Karpas-422 (cell line): ENCODE results near the gene CALCB. TPM values are rescaled to one million over a fixed set of nuclear protein-coding genes. Genes with fewer than 3 reads are reported as not detected.
A peak's percentile ranks its signal among the peaks of the same experiment; 100 is the strongest.
"Not testable (repeated sequence)": the region's sequence is repeated elsewhere in the genome, so short reads cannot be mapped to it uniquely, and the experiment has no call there.

Experiments
- DNase-seq: peaks from one replicate; pipeline ENCODE4 v3.0.0-alpha.2; 2015
- H2AFZ ChIP-seq: fragments of 200-600 bp; sonication (generic); 2 replicates; pipeline ENCODE4 v1.6.1; 2014; ENCODE audit warnings: antibody characterized with exemption, low read length, mixed read lengths
- H3K27ac ChIP-seq: fragments of 200-600 bp; sonication (generic); 2 replicates; pipeline ENCODE4 v1.5.1; 2014; ENCODE audit warnings: mild to moderate bottlenecking, low read length, moderate library complexity
- H3K27me3 ChIP-seq: fragments of 200-600 bp; sonication (generic); 2 replicates; pipeline ENCODE4 v1.6.1; 2014; ENCODE audit warnings: low read length, mixed read lengths
- H3K36me3 ChIP-seq: fragments of 200-600 bp; sonication (generic); 2 replicates; pipeline ENCODE4 v1.6.1; 2014; ENCODE audit warnings: low read length, mixed read lengths; ENCODE audit not compliant: insufficient read depth
- H3K4me1 ChIP-seq: fragments of 200-600 bp; sonication (generic); 2 replicates; pipeline ENCODE4 v1.6.1; 2014; ENCODE audit warnings: mild to moderate bottlenecking, low read length, mixed read lengths
- H3K4me2 ChIP-seq: fragments of 200-600 bp; sonication (generic); 2 replicates; pipeline ENCODE4 v1.6.1; 2014; ENCODE audit warnings: low read length, low read depth, mild to moderate bottlenecking; ENCODE audit not compliant: poor library complexity, severe bottlenecking
- H3K4me3 ChIP-seq: fragments of 200-600 bp; sonication (generic); 2 replicates; pipeline ENCODE4 v1.5.1; 2014; ENCODE audit warnings: mild to moderate bottlenecking, antibody characterized with exemption, low read length, mixed read lengths
- H3K79me2 ChIP-seq: fragments of 200-600 bp; sonication (generic); 2 replicates; pipeline ENCODE4 v1.6.1; 2014; ENCODE audit warnings: mild to moderate bottlenecking, low read length, mixed read lengths
- H3K9ac ChIP-seq: fragments of 200-600 bp; sonication (generic); 2 replicates; pipeline ENCODE4 v1.6.0; 2014; ENCODE audit warnings: low read length
- H3K9me2 ChIP-seq: fragments of 200-600 bp; sonication (generic), shearing (Covaris generic); replicated peaks from 2 replicates; pipeline ENCODE4 v1.6.0; 2014; ENCODE audit warnings: mild to moderate bottlenecking, low read length, moderate library complexity; ENCODE audit not compliant: insufficient read depth
- H3K9me3 ChIP-seq: fragments of 300-700, 200-600 bp; sonication (generic); 2 replicates; pipeline ENCODE4 v1.6.1; 2014; ENCODE audit warnings: low read length, mixed read lengths
- H4K20me1 ChIP-seq: fragments of 200-600 bp; sonication (generic); 2 replicates; pipeline ENCODE4 v1.6.1; 2014; ENCODE audit warnings: mild to moderate bottlenecking, antibody characterized with exemption, low read length, low read depth; ENCODE audit not compliant: insufficient read depth
- total RNA-seq: library from RNA; depleted of rRNA; stranded (reverse); fragments of >200 nt; shearing (Covaris generic); gene quantifications from 2 replicates; pipeline ENCODE4 v1.2.3, GENCODE V29; 2014; ENCODE audit warnings: low replicate concordance

The CALCB gene
- total RNA-seq, 1 experiment from 2014 or later, result 0.30 TPM

DNA sequence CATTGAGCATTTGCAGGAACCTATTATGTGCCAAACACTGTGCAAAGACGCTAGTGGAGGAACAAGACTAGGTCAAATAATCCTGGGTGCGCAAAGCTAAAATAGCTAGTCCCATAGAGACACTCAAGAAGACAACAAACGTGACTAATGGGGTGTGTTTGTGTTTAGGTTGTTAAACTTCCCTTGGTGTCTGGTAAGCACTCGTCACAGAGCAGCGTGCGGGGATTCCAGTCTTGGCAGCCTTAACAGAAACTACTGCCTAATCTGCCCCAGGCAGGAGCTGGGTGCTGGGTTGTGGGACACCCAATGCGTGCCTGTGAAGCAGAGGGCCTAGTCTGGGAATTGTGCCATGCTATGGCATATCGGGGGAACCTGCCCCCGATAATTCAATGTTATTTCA lies 10.8 kb upstream of the CALCB start:
- Histone ChIP-seq H3K4me2 (no peak overlapping the region), H3K27me3 (no peaks in the 10 kb centered on the region), H4K20me1 (no peaks in the 10 kb centered on the region), H3K9me2 (no peaks in the 10 kb centered on the region), H3K4me3 (no peak overlapping the region), H3K36me3 (no peaks in the 10 kb centered on the region), H3K9ac (no peak overlapping the region), H3K79me2 (no peaks in the 10 kb centered on the region), H3K27ac (no peak overlapping the region), H3K9me3 (no peaks in the 10 kb centered on the region), H3K4me1 (no peaks in the 10 kb centered on the region), H2AFZ (no peak overlapping the region)
- DNase-seq, result no peak

DNA sequence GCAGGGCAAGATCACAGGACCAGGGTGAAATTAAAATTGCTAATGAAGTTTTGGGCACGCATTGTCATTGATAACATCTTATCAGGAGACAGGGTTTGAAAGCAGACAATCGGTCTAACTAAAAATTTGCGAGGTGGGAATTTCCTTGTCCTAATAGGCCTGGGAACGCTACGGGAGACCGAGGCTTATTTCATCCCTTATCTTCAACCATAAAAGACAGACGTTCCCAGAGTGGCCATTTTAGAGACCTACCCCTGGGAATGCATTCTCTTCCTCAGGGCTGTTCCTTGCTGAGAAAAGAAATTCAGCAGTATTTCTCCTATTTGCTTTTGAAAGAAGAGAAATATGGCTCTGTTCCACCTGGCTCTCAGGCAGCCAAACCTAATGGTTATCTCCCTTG lies 3.6 kb upstream of the CALCB start:
- DNase-seq, H2AFZ ChIP-seq, H3K4me2 ChIP-seq, H3K27me3 ChIP-seq, H3K36me3 ChIP-seq, H3K9me2 ChIP-seq, H3K4me1 ChIP-seq, H4K20me1 ChIP-seq, H3K9me3 ChIP-seq, H3K9ac ChIP-seq, H3K4me3 ChIP-seq, H3K79me2 ChIP-seq, H3K27ac ChIP-seq: not testable (repeated sequence)

DNA sequence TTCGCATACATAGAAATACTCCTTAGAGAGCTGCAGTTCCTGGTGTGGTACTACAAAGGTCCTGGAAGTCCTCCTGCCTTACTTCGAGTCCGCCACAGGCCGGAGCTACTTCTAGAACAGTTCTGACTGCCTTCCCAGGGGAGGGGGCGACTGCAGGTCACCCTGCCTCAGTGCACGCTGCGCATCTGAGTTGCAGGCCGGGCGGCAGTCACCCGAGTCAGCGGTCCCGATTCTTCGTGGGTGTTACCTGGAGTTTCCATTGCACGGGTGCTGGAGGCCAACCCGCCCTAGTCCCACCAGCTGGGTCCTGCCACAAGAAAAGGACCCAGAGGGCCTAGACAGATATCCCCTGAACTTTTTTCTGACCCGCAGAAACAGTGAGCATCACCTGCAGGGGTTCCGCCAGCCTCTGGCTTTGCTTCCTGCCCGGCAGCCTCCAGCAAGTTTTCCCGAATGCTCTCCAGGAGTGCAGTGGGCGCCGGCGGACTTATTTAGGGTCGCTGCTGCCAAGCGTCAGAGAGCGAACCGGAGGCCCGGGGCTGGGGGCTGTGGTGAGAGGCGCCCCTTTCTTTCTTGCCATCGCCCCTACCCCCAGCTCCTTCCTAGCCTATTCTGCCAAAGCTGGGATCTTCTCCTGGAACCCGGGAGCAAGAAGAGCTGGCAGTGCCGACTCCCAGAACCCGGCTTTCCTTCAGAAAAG lies 1.7 kb upstream of the CALCB start:
- no peaks in the 10 kb centered on the region for H3K36me3 ChIP-seq
- no peak for DNase-seq
- no peaks in the 10 kb centered on the region for H3K27me3 ChIP-seq

DNA sequence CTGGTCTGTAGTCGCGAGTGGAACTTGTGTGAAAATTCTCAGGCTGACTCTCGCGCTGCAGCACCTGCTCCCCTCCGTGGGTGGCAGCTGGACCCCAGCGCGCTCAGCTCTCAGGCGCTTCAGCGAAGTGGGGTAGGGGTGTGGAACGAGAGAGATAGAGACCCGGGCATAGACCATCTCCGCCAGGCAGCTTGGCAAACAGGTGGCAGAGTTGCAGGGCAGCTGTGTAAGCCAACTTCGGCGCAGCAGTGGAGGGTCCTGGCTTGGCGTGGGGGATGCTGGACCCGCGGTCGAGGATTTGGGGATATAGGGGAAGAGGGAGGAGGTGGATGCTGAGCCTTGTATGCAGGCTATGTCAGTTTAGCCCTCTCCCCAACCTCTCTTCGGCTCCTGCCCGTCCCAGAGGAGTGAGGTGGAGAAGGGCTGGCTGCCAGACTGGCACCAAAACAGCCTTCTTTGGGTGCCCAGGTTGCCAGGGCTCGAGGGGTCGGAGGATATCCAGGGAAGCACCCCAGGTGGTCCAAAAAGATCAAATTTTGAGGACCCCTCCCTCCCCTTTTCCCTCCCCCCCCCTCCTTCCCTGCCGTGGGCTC lies 746 bp upstream of the CALCB start:
- no peaks in the 10 kb centered on the region for H3K27me3 ChIP-seq
- H2AFZ ChIP-seq, result no peak overlapping the region
- peaks cover 13% of the 10 kb centered on the region for H3K4me1 ChIP-seq

More for the DNA sequence above, 1.7 kb upstream of the CALCB start:
- H3K79me2 ChIP-seq, result no peaks in the 10 kb centered on the region
- H2AFZ ChIP-seq, result no peak overlapping the region
- no peak overlapping the region for H3K27ac ChIP-seq
- H3K9me2 ChIP-seq, result no peaks in the 10 kb centered on the region
- H3K9ac ChIP-seq, result no peak overlapping the region
- H3K4me1 ChIP-seq, result peaks cover 3% of the 10 kb centered on the region
- H3K9me3 ChIP-seq, result no peaks in the 10 kb centered on the region
- no peak overlapping the region for H3K4me2 ChIP-seq
- no peak overlapping the region for H3K4me3 ChIP-seq
- no peaks in the 10 kb centered on the region for H4K20me1 ChIP-seq

DNA sequence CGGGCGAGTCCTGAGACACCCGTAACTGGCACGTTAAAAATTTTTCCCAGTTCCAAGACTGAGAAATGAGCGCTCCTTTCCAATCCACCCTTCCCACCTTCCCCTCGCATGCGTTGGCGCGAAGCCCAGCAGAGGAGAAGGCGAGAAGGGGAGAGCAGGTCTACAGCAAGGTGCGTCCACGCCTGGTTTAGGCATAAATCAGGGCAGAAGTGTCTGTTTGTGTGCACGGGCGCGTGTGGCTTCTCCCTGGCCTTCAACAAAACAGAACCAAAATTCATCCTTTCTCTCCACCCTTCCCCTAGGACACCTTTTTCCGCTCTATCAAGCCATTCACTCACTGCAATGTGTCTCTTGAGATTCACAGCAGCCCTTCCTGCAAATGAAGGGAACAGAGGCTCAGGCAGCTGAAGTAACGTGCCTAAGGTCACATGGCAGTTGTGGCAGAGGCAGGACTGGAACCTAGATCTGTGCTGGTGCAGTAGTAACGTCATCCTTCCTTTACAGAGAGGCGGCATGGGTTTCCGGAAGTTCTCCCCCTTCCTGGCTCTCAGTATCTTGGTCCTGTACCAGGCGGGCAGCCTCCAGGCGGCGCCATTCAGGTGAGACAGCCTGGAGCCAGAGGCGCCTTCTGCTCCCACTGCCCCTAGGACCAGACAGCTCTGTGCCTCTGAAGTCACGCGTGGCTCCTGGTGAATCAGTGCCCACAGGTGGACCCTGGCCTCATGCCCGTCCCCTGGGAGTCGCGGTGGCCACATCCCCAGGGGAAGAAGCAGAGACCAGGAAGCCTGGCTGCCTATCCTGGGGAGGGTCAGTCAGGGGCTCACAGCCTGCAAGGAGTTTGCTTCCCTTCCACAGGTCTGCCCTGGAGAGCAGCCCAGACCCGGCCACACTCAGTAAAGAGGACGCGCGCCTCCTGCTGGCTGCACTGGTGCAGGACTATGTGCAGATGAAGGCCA lies 1.1 kb downstream of the CALCB start:
- H3K9me3 ChIP-seq, result no peaks in the 10 kb centered on the region
- no peak overlapping the region for H3K9ac ChIP-seq
- no peak overlapping the region for H3K4me3 ChIP-seq
- no peaks in the 10 kb centered on the region for H3K79me2 ChIP-seq
- no peaks in the 10 kb centered on the region for H3K9me2 ChIP-seq
- peak overlapping the region; percentile 27; the same call in 1 of the 2 replicates for H2AFZ ChIP-seq
- no peaks in the 10 kb centered on the region for H3K36me3 ChIP-seq
- H3K4me1 ChIP-seq, result peaks cover 18% of the 10 kb centered on the region
- H3K27me3 ChIP-seq, result no peaks in the 10 kb centered on the region
- DNase-seq, result peak; percentile 88
- no peaks in the 10 kb centered on the region for H4K20me1 ChIP-seq
- H3K27ac ChIP-seq, result no peak overlapping the region
- no peak overlapping the region for H3K4me2 ChIP-seq

More for the DNA sequence above, 746 bp upstream of the CALCB start:
- H3K9me3 ChIP-seq, result no peaks in the 10 kb centered on the region
- no peak for DNase-seq
- H4K20me1 ChIP-seq, result no peaks in the 10 kb centered on the region
- no peak overlapping the region for H3K9ac ChIP-seq
- H3K36me3 ChIP-seq, result no peaks in the 10 kb centered on the region
- no peak overlapping the region for H3K4me2 ChIP-seq
- H3K27ac ChIP-seq, result no peak overlapping the region
- no peak overlapping the region for H3K4me3 ChIP-seq
- H3K9me2 ChIP-seq, result no peaks in the 10 kb centered on the region
- no peaks in the 10 kb centered on the region for H3K79me2 ChIP-seq

- Histone ChIP-seq H3K4me3 (no peak overlapping the region), H3K9ac (no peak overlapping the region), H3K79me2 (no peaks in the 10 kb centered on the region), H3K27me3 (no peaks in the 10 kb centered on the region), H3K4me1 (peaks cover 18% of the 10 kb centered on the region), H3K9me3 (no peaks in the 10 kb centered on the region), H3K27ac (no peak overlapping the region), H3K36me3 (no peaks in the 10 kb centered on the region), H3K4me2 (no peak overlapping the region), H2AFZ (no peak overlapping the region), H4K20me1 (no peaks in the 10 kb centered on the region), H3K9me2 (no peaks in the 10 kb centered on the region)
- no peak for DNase-seq
Observed at GRCh38 chr11:15075162-15075526, 1.8 kb downstream of the CALCB start.

- H3K27me3 ChIP-seq, result no peaks in the 10 kb centered on the region
- no peaks in the 10 kb centered on the region for H3K36me3 ChIP-seq
- H3K27ac ChIP-seq, result 0 out of 2 replicates have a peak overlapping the region, but pooled peaks have one; percentile 6
- H3K9me2 ChIP-seq, result no peaks in the 10 kb centered on the region
- no peaks in the 10 kb centered on the region for H3K9me3 ChIP-seq
- peak overlapping the region; percentile 40 for H3K4me2 ChIP-seq
- no peak overlapping the region for H2AFZ ChIP-seq
- no peak overlapping the region for H3K9ac ChIP-seq
- DNase-seq, result no peak
- H3K4me3 ChIP-seq, result no peak overlapping the region; the same call in 1 of the 2 replicates
- H4K20me1 ChIP-seq, result no peaks in the 10 kb centered on the region
- H3K4me1 ChIP-seq, result peaks cover 25% of the 10 kb centered on the region
- H3K79me2 ChIP-seq, result no peaks in the 10 kb centered on the region
Observed at GRCh38 chr11:15091175-15091574, 17.8 kb downstream of the CALCB start.

- no peaks in the 10 kb centered on the region for H3K27me3 ChIP-seq
- H3K4me3 ChIP-seq, result no peak overlapping the region; the same call in 1 of the 2 replicates
- H3K9ac ChIP-seq, result no peak overlapping the region
- peak overlapping the region; percentile 40 for H3K4me2 ChIP-seq
- peak overlapping the region; percentile 12; the same call in 1 of the 2 replicates for H3K27ac ChIP-seq
- no peaks in the 10 kb centered on the region for H3K9me2 ChIP-seq
- no peaks in the 10 kb centered on the region for H3K79me2 ChIP-seq
- H2AFZ ChIP-seq, result no peak overlapping the region
- peaks cover 25% of the 10 kb centered on the region for H3K4me1 ChIP-seq
- no peaks in the 10 kb centered on the region for H3K9me3 ChIP-seq
- no peaks in the 10 kb centered on the region for H3K36me3 ChIP-seq
- H4K20me1 ChIP-seq, result no peaks in the 10 kb centered on the region
- peak; percentile 70 for DNase-seq
Observed at GRCh38 chr11:15091625-15092024, 18.2 kb downstream of the CALCB start.
